ENCODE data around the gene RECQL5. TPM values are rescaled to one million over a fixed set of nuclear protein-coding genes. Genes with fewer than 3 reads are reported as not detected.

Gene RECQL5
- total RNA-seq, 2 experiments from 2014 or later = 90.0 to 139 TPM

GRCh38 chr17:75624021-75624420 is 42.9 kb downstream of the RECQL5 start:
- Histone ChIP-seq H2AFZ (ENCODE audit: low read length) (no peak overlapping the region), H3K4me1 (ENCODE audit: insufficient read depth, low read length, poor library complexity, severe bottlenecking) (peaks cover 12% of the 10 kb centered on the region), H3K4me2 (ENCODE audit: low read length) (no peak overlapping the region), H3K4me3 (ENCODE audit: low read depth, low read length, poor library complexity, severe bottlenecking) (no peak overlapping the region), H3K27ac (ENCODE audit: low read depth, low read length, poor library complexity, severe bottlenecking) (no peak overlapping the region), H3K9me3 (ENCODE audit: low read length) (no peaks in the 10 kb centered on the region), H3K36me3 (ENCODE audit: insufficient read depth, low read length) (0 out of 2 replicates have a peak, but pooled peaks cover 6% of the 10 kb centered on the region), H4K20me1 (ENCODE audit: insufficient read depth, low read length) (no peaks in the 10 kb centered on the region), H3K9me2 (ENCODE audit: insufficient read depth, low read length) (no peaks in the 10 kb centered on the region), H3K79me2 (ENCODE audit: insufficient read depth, low read depth, low read length) (no peaks in the 10 kb centered on the region)
- DNase-seq (ENCODE audit: low spot score) = no peak
- no peak for TF ChIP-seq EZH2phosphoT487 (IDR thresholded peaks at IDR 0.05; ENCODE audit: borderline replicate concordance, low read depth, low read length)
- BruUV-seq (replicated peaks) = no TSS peak
- POLR2A ChIA-PET = no interaction called here
- intact Hi-C loops (cut with micrococcal nuclease; ENCODE audit: unreplicated experiment) = no loop called here
- CTCF ChIA-PET (ENCODE audit: unreplicated experiment) = interaction anchor here (1.0 kb wide), 1 partner anchor 124 kb away, joined by 3 read pairs; no protein-coding TSS in a partner anchor

DNA sequence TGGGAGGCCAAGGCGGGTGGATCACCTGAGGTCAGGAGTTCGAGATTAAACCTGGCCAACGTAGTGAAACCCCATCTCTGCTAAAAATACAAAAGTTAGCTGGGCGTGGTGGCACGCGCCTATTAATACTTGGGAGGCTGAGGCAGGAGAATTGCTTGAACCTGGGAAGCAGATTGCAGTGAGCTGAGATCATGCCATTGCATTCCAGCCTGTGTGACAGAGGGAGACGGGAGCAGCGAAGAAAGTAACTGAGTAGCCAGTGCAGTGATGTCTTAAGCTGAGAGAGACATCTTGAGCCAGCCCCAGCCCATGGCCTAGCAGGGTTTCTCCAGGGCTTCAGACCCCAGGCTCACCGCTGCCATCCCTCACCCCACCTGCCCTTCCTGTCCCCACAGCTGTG is 43.6 kb downstream of the RECQL5 start:
- Histone ChIP-seq H3K27ac (ENCODE audit: low read depth, low read length, poor library complexity, severe bottlenecking) (no peak overlapping the region), H3K9me3 (ENCODE audit: low read length) (no peaks in the 10 kb centered on the region), H3K4me1 (ENCODE audit: insufficient read depth, low read length, poor library complexity, severe bottlenecking) (peaks cover 12% of the 10 kb centered on the region), H3K4me2 (ENCODE audit: low read length) (no peak overlapping the region), H3K36me3 (ENCODE audit: insufficient read depth, low read length) (no peaks in the 10 kb centered on the region), H4K20me1 (ENCODE audit: insufficient read depth, low read length) (no peaks in the 10 kb centered on the region), H3K4me3 (ENCODE audit: low read depth, low read length, poor library complexity, severe bottlenecking) (no peak overlapping the region), H3K9me2 (ENCODE audit: insufficient read depth, low read length) (no peaks in the 10 kb centered on the region), H2AFZ (ENCODE audit: low read length) (no peak overlapping the region), H3K79me2 (ENCODE audit: insufficient read depth, low read depth, low read length) (no peaks in the 10 kb centered on the region)
- CTCF ChIA-PET (ENCODE audit: unreplicated experiment) = interaction anchor here (1.0 kb wide), 1 partner anchor 124 kb away, joined by 3 read pairs; no protein-coding TSS in a partner anchor
- POLR2A ChIA-PET = interaction anchor here (0.5 kb wide), 1 partner anchor 25 kb away, joined by 3 read pairs; no protein-coding TSS in a partner anchor
- intact Hi-C loops (cut with micrococcal nuclease; ENCODE audit: unreplicated experiment) = no loop called here
- DNase-seq (ENCODE audit: low spot score) = no peak
- BruUV-seq (replicated peaks) = no TSS peak
- TF ChIP-seq, protein P1, sequence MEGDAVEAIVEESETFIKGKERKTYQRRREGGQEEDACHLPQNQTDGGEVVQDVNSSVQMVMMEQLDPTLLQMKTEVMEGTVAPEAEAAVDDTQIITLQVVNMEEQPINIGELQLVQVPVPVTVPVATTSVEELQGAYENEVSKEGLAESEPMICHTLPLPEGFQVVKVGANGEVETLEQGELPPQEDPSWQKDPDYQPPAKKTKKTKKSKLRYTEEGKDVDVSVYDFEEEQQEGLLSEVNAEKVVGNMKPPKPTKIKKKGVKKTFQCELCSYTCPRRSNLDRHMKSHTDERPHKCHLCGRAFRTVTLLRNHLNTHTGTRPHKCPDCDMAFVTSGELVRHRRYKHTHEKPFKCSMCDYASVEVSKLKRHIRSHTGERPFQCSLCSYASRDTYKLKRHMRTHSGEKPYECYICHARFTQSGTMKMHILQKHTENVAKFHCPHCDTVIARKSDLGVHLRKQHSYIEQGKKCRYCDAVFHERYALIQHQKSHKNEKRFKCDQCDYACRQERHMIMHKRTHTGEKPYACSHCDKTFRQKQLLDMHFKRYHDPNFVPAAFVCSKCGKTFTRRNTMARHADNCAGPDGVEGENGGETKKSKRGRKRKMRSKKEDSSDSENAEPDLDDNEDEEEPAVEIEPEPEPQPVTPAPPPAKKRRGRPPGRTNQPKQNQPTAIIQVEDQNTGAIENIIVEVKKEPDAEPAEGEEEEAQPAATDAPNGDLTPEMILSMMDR (conservative IDR thresholded peaks at IDR 0.05; ENCODE audit: low read length) = no peak
- TF ChIP-seq EZH2phosphoT487 (IDR thresholded peaks at IDR 0.05; ENCODE audit: borderline replicate concordance, low read depth, low read length) = no peak

DNA sequence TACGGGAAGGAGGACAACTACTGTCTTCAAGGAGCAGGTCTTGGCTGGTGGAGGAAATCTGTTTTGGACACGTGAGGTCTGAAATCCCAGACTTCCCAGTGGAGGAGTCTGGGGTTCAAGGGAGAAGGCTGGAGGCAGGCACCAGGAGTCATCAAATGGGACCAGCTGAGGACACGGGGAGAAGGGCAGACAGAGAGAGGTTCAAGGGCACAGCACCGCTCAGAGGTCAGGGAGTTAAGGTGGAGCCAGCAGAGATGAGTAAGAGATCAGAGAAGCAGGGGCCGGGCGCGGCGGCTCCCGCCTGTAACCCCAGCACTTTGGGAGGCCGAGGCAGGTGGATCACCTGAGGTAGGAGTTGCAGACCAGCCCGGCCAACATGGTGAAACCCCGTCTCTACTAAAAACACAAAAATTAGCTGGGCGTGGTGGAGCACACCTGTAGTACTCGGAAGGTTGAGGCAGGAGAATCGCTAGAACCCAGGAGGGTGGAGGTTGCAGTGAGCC is 44.1 kb downstream of the RECQL5 start:
- Histone ChIP-seq H3K36me3 (ENCODE audit: insufficient read depth, low read length) (no peaks in the 10 kb centered on the region), H3K4me1 (ENCODE audit: insufficient read depth, low read length, poor library complexity, severe bottlenecking) (peaks cover 12% of the 10 kb centered on the region), H3K9me3 (ENCODE audit: low read length) (no peaks in the 10 kb centered on the region), H3K4me3 (ENCODE audit: low read depth, low read length, poor library complexity, severe bottlenecking) (no peak overlapping the region), H4K20me1 (ENCODE audit: insufficient read depth, low read length) (no peaks in the 10 kb centered on the region), H3K9me2 (ENCODE audit: insufficient read depth, low read length) (no peaks in the 10 kb centered on the region), H2AFZ (ENCODE audit: low read length) (no peak overlapping the region), H3K79me2 (ENCODE audit: insufficient read depth, low read depth, low read length) (no peaks in the 10 kb centered on the region), H3K4me2 (ENCODE audit: low read length) (no peak overlapping the region), H3K27ac (ENCODE audit: low read depth, low read length, poor library complexity, severe bottlenecking) (no peak overlapping the region)
- no TSS peak for BruUV-seq (replicated peaks)
- ChIA-PET POLR2A (interaction anchor here (0.5 kb wide), 1 partner anchor 26 kb away, joined by 3 read pairs; no protein-coding TSS in a partner anchor), CTCF (ENCODE audit: unreplicated experiment) (interaction anchor here (0.6 kb wide), 1 partner anchor 13 kb away, joined by 3 read pairs; no protein-coding TSS in a partner anchor)
- TF ChIP-seq EZH2phosphoT487 (IDR thresholded peaks at IDR 0.05; ENCODE audit: borderline replicate concordance, low read depth, low read length) = no peak
- TF ChIP-seq, protein P1 (conservative IDR thresholded peaks at IDR 0.05; ENCODE audit: low read length) = no peak
- intact Hi-C loops (cut with micrococcal nuclease; ENCODE audit: unreplicated experiment) = no loop called here
- DNase-seq (ENCODE audit: low spot score) = no peak
